ENCODE results near the gene SLAIN2. TPM values are rescaled to one million over a fixed set of nuclear protein-coding genes. Genes with fewer than 3 reads are reported as not detected.

The SLAIN2 gene
- total RNA-seq, 3 donors from 2014 or later = 66.3 to 75.4 (median 72.0) TPM

- no peaks in the 10 kb centered on the region for H3K27me3 Mint-ChIP-seq (ENCODE audit: low read depth)
- DNase-seq (no peak), ATAC-seq (no peak)
- H3K4me3 Mint-ChIP-seq = no peak overlapping the region
- H3K4me1 Mint-ChIP-seq (ENCODE audit: low read depth) = peaks cover 44% of the 10 kb centered on the region
- H3K9me3 Mint-ChIP-seq = no peaks in the 10 kb centered on the region
- peaks cover 13% of the 10 kb centered on the region for H3K36me3 Mint-ChIP-seq (ENCODE audit: insufficient read depth)
Measured at GRCh38 chr4:48369771-48370170, 28.4 kb downstream of the SLAIN2 start.

DNA sequence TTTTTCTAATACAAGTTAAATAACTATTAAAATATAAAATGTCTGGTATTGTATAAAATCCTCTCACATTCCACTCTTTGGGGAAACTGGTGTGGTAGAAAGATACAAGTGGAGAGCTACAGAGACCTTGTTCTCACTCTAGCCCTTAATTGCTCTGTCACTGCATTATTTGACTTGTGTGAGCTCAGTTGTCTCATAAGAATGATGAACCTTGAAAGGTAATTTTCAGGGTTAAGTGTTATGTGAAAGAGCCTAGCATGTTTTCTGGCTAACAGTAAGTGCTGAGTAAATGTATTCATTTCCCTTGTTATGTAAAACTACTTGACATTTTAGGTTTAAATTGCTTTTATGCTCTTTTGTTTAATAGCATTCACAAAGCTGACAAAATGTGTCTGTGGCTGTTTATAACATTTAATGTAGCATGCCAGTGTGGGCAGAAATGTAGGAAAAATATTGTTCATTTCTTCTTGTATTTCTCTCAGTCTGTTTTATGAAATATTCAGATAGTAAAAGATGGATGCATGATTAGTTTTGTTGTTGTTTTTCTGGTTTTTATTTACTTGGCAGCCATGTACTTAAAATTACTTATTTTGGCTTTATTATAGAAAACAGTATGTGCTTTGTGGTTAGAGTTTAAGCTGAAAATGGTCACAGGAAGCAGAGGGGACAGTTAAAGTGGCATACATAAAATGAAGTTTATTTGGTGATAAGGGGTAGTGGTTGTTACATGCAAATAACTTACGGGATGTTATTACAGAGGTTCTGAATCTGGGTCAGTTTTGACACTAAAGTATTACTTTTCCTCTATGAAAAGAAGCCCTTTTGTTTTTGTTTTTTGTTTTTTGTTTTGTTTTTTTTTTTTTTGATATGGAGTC lies 29.2 kb downstream of the SLAIN2 start:
- no peak for DNase-seq
- ATAC-seq = no peak

DNA sequence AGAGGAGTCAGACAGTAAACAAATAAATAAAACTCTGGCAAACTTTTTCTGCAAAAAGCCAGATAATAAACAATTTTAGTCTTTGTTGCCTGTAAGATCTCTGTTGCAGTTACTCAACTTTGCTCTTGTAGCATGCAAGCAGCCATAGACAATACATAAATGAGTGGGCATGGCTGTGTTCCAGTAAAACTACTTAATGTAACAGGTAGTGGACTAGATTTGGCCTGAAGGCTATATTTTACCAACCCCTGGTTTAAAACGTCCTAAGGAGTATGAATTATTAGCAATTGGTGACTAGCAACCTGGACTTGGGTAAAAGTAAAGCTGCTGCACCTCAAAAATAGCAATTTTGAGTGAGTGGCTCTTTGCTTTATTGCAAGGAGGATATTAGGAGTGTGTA lies 30.9 kb downstream of the SLAIN2 start:
- DNase-seq = no peak
- Mint-ChIP-seq H3K36me3 (ENCODE audit: insufficient read depth) (peaks cover 19% of the 10 kb centered on the region), H3K4me1 (ENCODE audit: low read depth) (peaks cover 33% of the 10 kb centered on the region), H3K27me3 (ENCODE audit: low read depth) (no peaks in the 10 kb centered on the region), H3K4me3 (no peak overlapping the region), H3K9me3 (no peaks in the 10 kb centered on the region)
- ATAC-seq = no peak

More for the DNA sequence above, 29.2 kb downstream of the SLAIN2 start:
- Mint-ChIP-seq H3K27me3 (ENCODE audit: low read depth) (no peaks in the 10 kb centered on the region), H3K9me3 (no peaks in the 10 kb centered on the region), H3K4me1 (ENCODE audit: low read depth) (peaks cover 46% of the 10 kb centered on the region), H3K36me3 (ENCODE audit: insufficient read depth) (peaks cover 15% of the 10 kb centered on the region), H3K4me3 (no peak overlapping the region)

GRCh38 chr4:48375651-48376304 lies 34.4 kb downstream of the SLAIN2 start:
- no peak for DNase-seq
- H3K9me3 Mint-ChIP-seq = no peaks in the 10 kb centered on the region
- peaks cover 31% of the 10 kb centered on the region for H3K36me3 Mint-ChIP-seq (ENCODE audit: insufficient read depth)
- no peak for ATAC-seq
- no peaks in the 10 kb centered on the region for H3K27me3 Mint-ChIP-seq (ENCODE audit: low read depth)
- H3K4me3 Mint-ChIP-seq = no peak overlapping the region
- peaks cover 12% of the 10 kb centered on the region for H3K4me1 Mint-ChIP-seq (ENCODE audit: low read depth)

- ATAC-seq = no peak
Measured at GRCh38 chr4:48379587-48380180, 38.4 kb downstream of the SLAIN2 start.

GRCh38 chr4:48380583-48381167 lies 39.3 kb downstream of the SLAIN2 start:
- Mint-ChIP-seq H3K27me3 (ENCODE audit: low read depth) (no peaks in the 10 kb centered on the region), H3K9me3 (no peaks in the 10 kb centered on the region), H3K4me1 (ENCODE audit: low read depth) (peaks cover 6% of the 10 kb centered on the region), H3K4me3 (no peak overlapping the region), H3K36me3 (ENCODE audit: insufficient read depth) (peaks cover 29% of the 10 kb centered on the region)
- no peak for ATAC-seq
- no peak for DNase-seq

More at GRCh38 chr4:48379587-48380180, 38.4 kb downstream of the SLAIN2 start:
- no peak overlapping the region for H3K4me3 Mint-ChIP-seq
- H3K4me1 Mint-ChIP-seq (ENCODE audit: low read depth) = peaks cover 8% of the 10 kb centered on the region
- H3K9me3 Mint-ChIP-seq = no peaks in the 10 kb centered on the region
- peaks cover 31% of the 10 kb centered on the region for H3K36me3 Mint-ChIP-seq (ENCODE audit: insufficient read depth)
- no peaks in the 10 kb centered on the region for H3K27me3 Mint-ChIP-seq (ENCODE audit: low read depth)
- no peak for DNase-seq

DNA sequence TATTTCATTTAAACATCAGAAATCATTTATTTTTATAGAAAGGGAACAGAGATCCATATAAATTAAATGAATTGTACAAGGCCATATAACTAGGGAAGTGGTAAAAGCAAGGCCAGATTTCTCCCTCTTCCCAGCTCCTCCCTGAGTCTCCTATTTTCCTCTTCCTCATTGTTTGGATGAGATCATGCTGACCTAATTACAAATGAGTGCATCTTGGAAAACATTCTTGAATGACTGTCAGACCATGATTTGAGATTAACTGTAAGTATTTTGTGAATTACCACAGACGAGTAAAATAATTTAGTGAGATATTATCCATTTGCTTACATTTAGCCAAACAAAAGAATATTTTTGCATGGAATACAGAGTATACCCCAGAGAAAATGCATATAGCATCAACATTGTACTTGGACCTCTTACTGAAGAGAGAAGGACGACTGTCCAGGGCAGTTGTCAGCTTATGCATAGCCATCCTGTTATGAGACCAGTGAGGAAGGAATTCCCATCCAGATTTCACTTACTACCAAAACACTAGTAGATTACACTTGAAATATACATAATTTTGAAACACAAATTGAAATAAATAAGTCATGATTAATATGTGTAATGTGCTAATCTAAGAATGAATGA lies 47.3 kb downstream of the SLAIN2 start:
- Mint-ChIP-seq H3K36me3 (ENCODE audit: insufficient read depth) (peaks cover 32% of the 10 kb centered on the region), H3K9me3 (no peaks in the 10 kb centered on the region)

DNA sequence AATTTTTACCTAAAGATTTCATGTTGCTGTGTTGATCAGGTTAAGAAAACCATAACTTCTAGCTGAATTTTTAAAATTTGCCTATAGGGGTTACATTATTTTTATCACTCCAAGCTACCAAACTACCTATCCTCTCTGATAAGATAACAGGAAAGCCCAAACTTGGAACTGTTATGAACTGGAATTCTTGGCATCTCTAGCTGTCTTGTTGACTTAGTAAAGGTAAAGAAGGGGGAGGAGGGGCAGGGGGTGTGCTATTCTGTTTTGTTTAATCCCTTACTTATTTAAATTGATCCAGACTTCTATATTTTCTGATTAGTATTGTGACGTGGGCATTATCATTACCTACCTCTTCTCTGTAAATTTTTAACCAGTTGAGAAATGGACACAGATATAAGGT lies 54.7 kb downstream of the SLAIN2 start:
- Mint-ChIP-seq H3K4me3 (no peak overlapping the region), H3K9me3 (no peaks in the 10 kb centered on the region), H3K27me3 (ENCODE audit: low read depth) (no peaks in the 10 kb centered on the region), H3K36me3 (ENCODE audit: insufficient read depth) (peaks cover 53% of the 10 kb centered on the region), H3K4me1 (ENCODE audit: low read depth) (peaks cover 22% of the 10 kb centered on the region)
- ATAC-seq (no peak), DNase-seq (no peak)

More for the DNA sequence above, 47.3 kb downstream of the SLAIN2 start:
- Mint-ChIP-seq H3K4me1 (ENCODE audit: low read depth) (no peaks in the 10 kb centered on the region), H3K27me3 (ENCODE audit: low read depth) (no peaks in the 10 kb centered on the region), H3K4me3 (no peak overlapping the region)
- ATAC-seq (no peak), DNase-seq (no peak)

DNA sequence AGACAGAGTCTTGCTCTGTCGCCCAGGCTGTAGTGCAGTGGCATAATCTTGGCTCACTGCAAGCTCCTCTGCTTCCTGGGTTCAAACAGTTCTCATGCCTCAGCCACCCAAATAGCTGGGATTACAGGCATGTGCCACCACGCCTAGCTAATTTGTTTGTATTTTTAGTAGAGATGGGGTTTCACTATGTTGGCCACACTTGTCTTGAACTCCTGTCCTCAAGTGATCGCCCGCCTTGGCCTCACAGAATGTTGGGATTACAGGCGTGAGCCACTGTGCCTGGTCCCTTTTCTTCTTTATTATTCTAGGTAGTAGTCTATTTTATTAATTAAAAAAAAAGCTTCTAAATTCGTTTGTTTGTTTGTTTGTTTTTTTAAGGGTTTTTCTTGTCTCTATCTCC lies 59.1 kb downstream of the SLAIN2 start:
- no peaks in the 10 kb centered on the region for H3K9me3 Mint-ChIP-seq
- peaks cover 27% of the 10 kb centered on the region for H3K4me1 Mint-ChIP-seq (ENCODE audit: low read depth)
- peaks cover 47% of the 10 kb centered on the region for H3K36me3 Mint-ChIP-seq (ENCODE audit: insufficient read depth)
- H3K27me3 Mint-ChIP-seq (ENCODE audit: low read depth) = no peaks in the 10 kb centered on the region
- DNase-seq (no peak), ATAC-seq (no peak)
- H3K4me3 Mint-ChIP-seq = no peak overlapping the region

- H3K9me3 Mint-ChIP-seq = no peaks in the 10 kb centered on the region
- H3K27me3 Mint-ChIP-seq (ENCODE audit: low read depth) = no peaks in the 10 kb centered on the region
- DNase-seq (no peak), ATAC-seq (no peak)
- H3K4me3 Mint-ChIP-seq = no peak overlapping the region
- H3K4me1 Mint-ChIP-seq (ENCODE audit: low read depth) = peaks cover 20% of the 10 kb centered on the region
- H3K36me3 Mint-ChIP-seq (ENCODE audit: insufficient read depth) = peaks cover 22% of the 10 kb centered on the region
Measured at GRCh38 chr4:48403358-48403757, 62.0 kb downstream of the SLAIN2 start.

- no peak for DNase-seq
- H3K4me3 Mint-ChIP-seq = no peak overlapping the region
- H3K27me3 Mint-ChIP-seq (ENCODE audit: low read depth) = no peaks in the 10 kb centered on the region
- H3K4me1 Mint-ChIP-seq (ENCODE audit: low read depth) = peaks cover 17% of the 10 kb centered on the region
- ATAC-seq = no peak
- no peaks in the 10 kb centered on the region for H3K9me3 Mint-ChIP-seq
- H3K36me3 Mint-ChIP-seq (ENCODE audit: insufficient read depth) = peaks cover 22% of the 10 kb centered on the region
Measured at GRCh38 chr4:48403779-48404178, 62.5 kb downstream of the SLAIN2 start.

DNA sequence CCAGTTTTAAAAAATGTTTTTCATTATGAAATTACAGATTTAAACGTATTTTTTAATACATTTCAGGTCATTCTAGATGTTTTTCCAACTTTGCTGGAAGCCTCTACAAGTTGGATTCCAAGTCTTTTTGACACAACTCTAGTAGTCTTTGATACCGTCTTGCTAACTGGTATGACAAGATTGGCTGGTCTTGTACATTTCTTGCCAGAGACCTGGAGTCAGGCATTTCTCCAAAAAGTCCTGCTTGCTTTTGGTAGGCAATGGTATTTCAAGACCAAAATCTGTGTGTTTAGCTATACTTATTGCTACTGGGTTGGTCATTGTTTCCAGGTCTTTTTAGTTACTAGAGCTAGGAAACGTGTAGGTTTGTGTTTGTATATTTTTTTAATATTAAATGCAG lies 64.6 kb downstream of the SLAIN2 start:
- no peak for ATAC-seq
- no peaks in the 10 kb centered on the region for H3K27me3 Mint-ChIP-seq (ENCODE audit: low read depth)
- no peaks in the 10 kb centered on the region for H3K9me3 Mint-ChIP-seq
- no peak for DNase-seq
- peaks cover 35% of the 10 kb centered on the region for H3K36me3 Mint-ChIP-seq (ENCODE audit: insufficient read depth)
- H3K4me3 Mint-ChIP-seq = no peak overlapping the region
- H3K4me1 Mint-ChIP-seq (ENCODE audit: low read depth) = peaks cover 9% of the 10 kb centered on the region

- H3K27me3 Mint-ChIP-seq (ENCODE audit: low read depth) = no peaks in the 10 kb centered on the region
- H3K4me1 Mint-ChIP-seq (ENCODE audit: low read depth) = peaks cover 7% of the 10 kb centered on the region
- H3K9me3 Mint-ChIP-seq = no peaks in the 10 kb centered on the region
- peaks cover 33% of the 10 kb centered on the region for H3K36me3 Mint-ChIP-seq (ENCODE audit: insufficient read depth)
- H3K4me3 Mint-ChIP-seq = no peak overlapping the region
- ATAC-seq = no peak
- DNase-seq = no peak
Measured at GRCh38 chr4:48409203-48409602, 67.9 kb downstream of the SLAIN2 start.

- DNase-seq (no peak), ATAC-seq (no peak)
- Mint-ChIP-seq H3K36me3 (ENCODE audit: insufficient read depth) (peaks cover 30% of the 10 kb centered on the region), H3K9me3 (no peaks in the 10 kb centered on the region), H3K27me3 (ENCODE audit: low read depth) (no peaks in the 10 kb centered on the region), H3K4me3 (no peak overlapping the region), H3K4me1 (ENCODE audit: low read depth) (peaks cover 4% of the 10 kb centered on the region)
Measured at GRCh38 chr4:48410812-48411211, 69.5 kb downstream of the SLAIN2 start.

Data from activated T-cell treated with anti-CD3 and anti-CD28 coated beads, Interleukin-2, amount 50 U/mL, for 4 hours (primary cell).